ENCODE measurements around the gene ZPBP.

GRCh38 chr7:50112250-50112649 lies 19.2 kb upstream of the ZPBP start:
- TF ChIP-seq CTCF (IDR thresholded peaks at IDR 0.05; ENCODE audit: low read length): peak; percentile 50
- TF ChIP-seq EZH2 (IDR thresholded peaks at IDR 0.05; ENCODE audit: borderline replicate concordance, low read length): no peak
